GM23248 (cell line): Measurements from ENCODE around the gene OPTC. TPM values are rescaled to one million over a fixed set of nuclear protein-coding genes. Genes with fewer than 3 reads are reported as not detected.
A peak's percentile ranks its signal among the peaks of the same experiment; 100 is the strongest.

Source experiments
- DNase-seq: peaks from one replicate; pipeline ENCODE4 v3.0.0-alpha.2; 2015
- H2AFZ ChIP-seq: fragments of 200-600 bp; sonication (generic); 2 replicates; pipeline ENCODE4 v1.6.1; 2016; ENCODE audit warnings: antibody characterized with exemption
- H3F3A ChIP-seq: fragments of 200-600 bp; sonication (generic); 2 replicates; pipeline ENCODE4 v1.6.1; 2016; ENCODE audit warnings: mild to moderate bottlenecking, antibody characterized with exemption, mixed run types; ENCODE audit not compliant: insufficient read depth
- H3K27ac ChIP-seq: fragments of 200-600 bp; sonication (generic); 2 replicates; pipeline ENCODE4 v1.5.1; 2016; ENCODE audit warnings: mild to moderate bottlenecking
- H3K27me3 ChIP-seq: fragments of 200-600 bp; sonication (generic); replicated peaks from 2 replicates; pipeline ENCODE4 v1.6.1; 2016; ENCODE audit warnings: mild to moderate bottlenecking; ENCODE audit not compliant: insufficient read depth
- H3K36me3 ChIP-seq: fragments of 200-600 bp; sonication (generic); 2 replicates; pipeline ENCODE4 v1.6.1; 2016; ENCODE audit warnings: low read depth, mild to moderate bottlenecking
- H3K4me1 ChIP-seq: fragments of 200-600 bp; sonication (generic); 2 replicates; pipeline ENCODE4 v1.6.1; 2016; ENCODE audit warnings: mild to moderate bottlenecking; ENCODE audit not compliant: insufficient read depth
- H3K4me2 ChIP-seq: fragments of 200-600 bp; sonication (generic); one replicate; pipeline ENCODE4 v1.6.1; 2016; ENCODE audit warnings: mild to moderate bottlenecking; ENCODE audit not compliant: unreplicated experiment
- H3K4me3 ChIP-seq: fragments of 200-600 bp; sonication (generic); 2 replicates; pipeline ENCODE4 v1.5.1; 2016; ENCODE audit warnings: mild to moderate bottlenecking
- H3K79me2 ChIP-seq: fragments of 200-600 bp; sonication (generic); 2 replicates; pipeline ENCODE4 v1.6.1; 2016; ENCODE audit warnings: mild to moderate bottlenecking; ENCODE audit not compliant: insufficient read depth
- H3K9ac ChIP-seq: fragments of 200-600 bp; sonication (generic); 2 replicates; pipeline ENCODE4 v1.6.1; 2016; ENCODE audit warnings: mild to moderate bottlenecking
- H3K9me2 ChIP-seq: fragments of 200-600 bp; sonication (generic); 2 replicates; pipeline ENCODE4 v1.6.1; 2016; ENCODE audit warnings: mixed run types, mild to moderate bottlenecking, moderate library complexity; ENCODE audit not compliant: insufficient read depth
- H3K9me3 ChIP-seq: fragments of 200-600 bp; sonication (generic); one replicate; pipeline ENCODE4 v1.6.1; 2017; ENCODE audit warnings: low read depth
- H4K20me1 ChIP-seq: fragments of 200-600 bp; sonication (generic); 2 replicates; pipeline ENCODE4 v1.6.0; 2016; ENCODE audit not compliant: insufficient read depth
- EZH2 ChIP-seq: fragments of 200-600 bp; sonication (generic); IDR thresholded peaks from 2 replicates; pipeline ENCODE4 v1.6.1; 2018; ENCODE audit warnings: antibody characterized with exemption, mild to moderate bottlenecking; ENCODE audit not compliant: insufficient read depth, poor library complexity, severe bottlenecking
- EZH2phosphoT487 ChIP-seq: fragments of 200-600 bp; sonication (generic); IDR thresholded peaks from 2 replicates; pipeline ENCODE4 v1.6.1; 2018; ENCODE audit warnings: antibody characterized with exemption, moderate library complexity, mild to moderate bottlenecking, low read depth; ENCODE audit not compliant: insufficient read depth
- WGBS, 2 experiments: methylation state at CpG; one replicate each; pipeline ENCODE4 v1.1.6; 2015 to 2017; ENCODE audit warnings: low lambda C conversion rate in 2 of 2, low coverage in 1 of 2; ENCODE audit errors: missing lambda C conversion rate in 2 of 2; 5-methylcytosine and 5-hydroxymethylcytosine counted together
- in situ Hi-C: fragments of 300-500 bp; cut with MboI; formaldehyde crosslinking; loops from 2 replicates; pipeline ENCODE4 v1.15.0; 2020
- polyA plus RNA-seq: library from polyadenylated mRNA; unstranded; fragments of >200 nt; fragmentation: Nextera tagmentation; extraction: Ambion mirVana; gene quantifications from 2 replicates; pipeline ENCODE4 v1.2.1, GENCODE V29; 2016
- total RNA-seq: library from RNA; depleted of rRNA; stranded (reverse); fragments of >200 nt; shearing (Covaris generic); gene quantifications from 2 replicates; pipeline ENCODE4 v1.2.3, GENCODE V29; 2014

The OPTC gene
- total and polyA plus RNA-seq, 2 experiments from 2014 or later, result not detected

DNA sequence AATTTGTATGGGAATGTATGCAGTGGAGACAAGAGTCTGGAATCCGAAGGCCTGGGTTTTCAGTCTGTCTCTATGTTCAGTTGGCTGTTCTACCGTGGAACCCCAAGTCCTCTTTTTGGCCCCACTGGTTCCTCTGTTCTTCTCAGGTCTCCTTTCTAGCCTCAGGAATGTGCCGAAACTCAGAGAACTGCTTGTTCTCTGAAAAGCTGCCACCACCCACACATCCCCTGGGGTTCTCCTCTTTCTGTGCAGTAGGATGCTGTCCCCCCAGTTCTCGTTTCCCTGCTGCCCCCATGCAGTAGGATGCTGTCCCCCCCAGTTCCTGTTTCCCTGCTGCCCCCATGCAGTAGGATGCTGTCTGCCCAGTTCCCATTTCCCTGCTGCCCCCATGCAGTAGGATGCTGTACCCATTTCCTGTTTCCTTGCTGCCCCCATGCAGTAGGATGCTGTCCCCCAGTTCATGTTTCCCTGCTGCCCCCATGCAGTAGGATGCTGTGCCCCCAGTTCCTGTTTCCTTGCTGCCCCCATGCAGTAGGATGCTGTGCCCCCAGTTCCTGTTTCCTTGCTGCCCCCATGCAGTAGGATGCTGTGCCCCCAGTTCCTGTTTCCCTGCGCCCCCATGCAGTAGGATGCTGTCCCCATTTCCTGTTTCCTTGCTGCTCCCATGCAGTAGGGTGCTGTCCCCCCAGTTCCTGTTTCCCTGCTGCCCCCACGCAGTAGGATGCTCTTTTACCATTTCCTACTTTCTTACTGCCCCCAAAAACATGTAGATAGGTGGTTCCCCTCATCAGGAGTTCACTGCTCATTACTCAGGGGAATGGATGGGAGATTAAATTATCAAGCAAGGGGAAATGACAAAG, 35.3 kb downstream of the OPTC start:
- no peak overlapping the region for H3K27ac ChIP-seq
- 84 to 98% methylated on average over 4 to 6 of the region's 6 CpGs for WGBS, 2 experiments
- no peak overlapping the region for H3K4me2 ChIP-seq
- H3K27me3 ChIP-seq, result no peaks in the 10 kb centered on the region
- H2AFZ ChIP-seq, result no peak overlapping the region
- no peak overlapping the region for H3K9ac ChIP-seq
- H3F3A ChIP-seq, result peaks cover 13% of the 10 kb centered on the region
- no peaks in the 10 kb centered on the region for H3K36me3 ChIP-seq
- no peaks in the 10 kb centered on the region for H3K9me2 ChIP-seq
- in situ Hi-C loops, result no loop called here
- H4K20me1 ChIP-seq, result no peaks in the 10 kb centered on the region
- no peaks in the 10 kb centered on the region for H3K9me3 ChIP-seq
- peaks cover 18% of the 10 kb centered on the region for H3K4me1 ChIP-seq
- no peaks in the 10 kb centered on the region for H3K79me2 ChIP-seq
- no peak overlapping the region for H3K4me3 ChIP-seq
- DNase-seq, result no peak
- TF ChIP-seq EZH2, result no peak
- TF ChIP-seq EZH2phosphoT487, result no peak

- no peak for TF ChIP-seq EZH2phosphoT487
- TF ChIP-seq EZH2, result no peak
- no peaks in the 10 kb centered on the region for H3K27me3 ChIP-seq
- H3K9me2 ChIP-seq, result no peaks in the 10 kb centered on the region
- H3F3A ChIP-seq, result peaks cover 30% of the 10 kb centered on the region
- H3K4me1 ChIP-seq, result peaks cover 34% of the 10 kb centered on the region
- H3K36me3 ChIP-seq, result no peaks in the 10 kb centered on the region
- H4K20me1 ChIP-seq, result no peaks in the 10 kb centered on the region
- WGBS, 2 experiments, result 71 to 73% methylated on average over 3 of the region's 3 CpGs
- no peak overlapping the region for H3K4me3 ChIP-seq
- H3K27ac ChIP-seq, result no peak overlapping the region
- H3K9ac ChIP-seq, result no peak overlapping the region
- H2AFZ ChIP-seq, result no peak overlapping the region
- H3K4me2 ChIP-seq, result no peak overlapping the region
- H3K79me2 ChIP-seq, result no peaks in the 10 kb centered on the region
- DNase-seq, result no peak
- no peaks in the 10 kb centered on the region for H3K9me3 ChIP-seq
- in situ Hi-C loops, result no loop called here
Measured at GRCh38 chr1:203531063-203531462, 37.1 kb downstream of the OPTC start.

GRCh38 chr1:203534012-203534411, 40.1 kb downstream of the OPTC start:
- peaks cover 50% of the 10 kb centered on the region for H3F3A ChIP-seq
- H4K20me1 ChIP-seq, result no peaks in the 10 kb centered on the region
- no peaks in the 10 kb centered on the region for H3K9me2 ChIP-seq
- H2AFZ ChIP-seq, result peak overlapping the region; percentile 47; the same call in 1 of the 2 replicates
- peak overlapping the region; percentile 63 for H3K4me2 ChIP-seq
- no peaks in the 10 kb centered on the region for H3K36me3 ChIP-seq
- no peaks in the 10 kb centered on the region for H3K27me3 ChIP-seq
- DNase-seq, result no peak
- peak overlapping the region; percentile 54 for H3K9ac ChIP-seq
- H3K9me3 ChIP-seq, result no peaks in the 10 kb centered on the region
- no peaks in the 10 kb centered on the region for H3K79me2 ChIP-seq
- peaks cover 46% of the 10 kb centered on the region for H3K4me1 ChIP-seq
- in situ Hi-C loops, result no loop called here
- TF ChIP-seq EZH2phosphoT487, result no peak
- TF ChIP-seq EZH2, result no peak
- peak overlapping the region; percentile 82 for H3K27ac ChIP-seq
- H3K4me3 ChIP-seq, result peak overlapping the region; percentile 35; the same call in 1 of the 2 replicates

DNA sequence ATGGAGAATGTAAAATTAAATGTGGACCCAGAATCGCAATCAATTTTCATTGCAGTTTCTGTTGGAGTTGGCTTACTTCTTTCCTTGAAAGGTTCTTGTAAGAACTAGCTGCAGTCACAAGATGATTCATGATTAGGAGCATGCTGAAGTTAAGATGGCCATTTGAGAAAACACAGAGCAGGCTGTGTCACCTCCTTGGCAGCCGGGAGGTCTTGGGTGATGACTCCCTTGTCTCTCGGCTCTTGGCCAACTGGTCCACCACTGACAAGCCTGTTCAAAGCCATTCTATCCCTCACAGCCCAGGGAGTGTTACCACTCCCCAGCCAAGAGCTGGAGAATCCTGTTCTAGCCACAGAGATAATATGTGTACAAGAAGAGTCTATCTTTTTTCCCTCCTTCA, 40.6 kb downstream of the OPTC start:
- H3K27ac ChIP-seq, result peak overlapping the region; percentile 82
- peaks cover 50% of the 10 kb centered on the region for H3F3A ChIP-seq
- peak overlapping the region; percentile 63 for H3K4me2 ChIP-seq
- in situ Hi-C loops, result no loop called here
- no peaks in the 10 kb centered on the region for H3K36me3 ChIP-seq
- no peaks in the 10 kb centered on the region for H3K9me2 ChIP-seq
- H3K4me1 ChIP-seq, result peaks cover 46% of the 10 kb centered on the region
- WGBS, 2 experiments, result 1 to 2% methylated on average over 3 of the region's 3 CpGs
- H3K79me2 ChIP-seq, result no peaks in the 10 kb centered on the region
- TF ChIP-seq EZH2phosphoT487, result no peak
- TF ChIP-seq EZH2, result no peak
- H3K9me3 ChIP-seq, result no peaks in the 10 kb centered on the region
- peak overlapping the region; percentile 47; the same call in 1 of the 2 replicates for H2AFZ ChIP-seq
- peak; percentile 98 for DNase-seq
- no peaks in the 10 kb centered on the region for H3K27me3 ChIP-seq
- H3K4me3 ChIP-seq, result peak overlapping the region; percentile 35; the same call in 1 of the 2 replicates
- peak overlapping the region; percentile 54 for H3K9ac ChIP-seq
- H4K20me1 ChIP-seq, result no peaks in the 10 kb centered on the region
